Gastroesophageal sphincter (tissue), 3 donors: ENCODE data around the gene HTR3B.

Source experiments
- POLR2AphosphoS5 ChIP-seq: sonication (generic); formaldehyde crosslinking; IDR thresholded peaks from one replicate; pipeline ENCODE4 v1.6.1; 2017; ENCODE audit warnings: antibody characterized with exemption
- TF ChIP-seq, protein P1 (sequence below), 4 experiments: fragments of 200-600 bp in 2 of 4; fragments of 450-650 bp in 2 of 4; sonication (generic) in 1 of 4; IDR thresholded peaks; one replicate each; pipeline ENCODE4 v1.5.1; 2017 to 2019; ENCODE audit warnings: antibody characterized with exemption in 4 of 4, mild to moderate bottlenecking in 2 of 4, moderate library complexity in 2 of 4

DNA sequence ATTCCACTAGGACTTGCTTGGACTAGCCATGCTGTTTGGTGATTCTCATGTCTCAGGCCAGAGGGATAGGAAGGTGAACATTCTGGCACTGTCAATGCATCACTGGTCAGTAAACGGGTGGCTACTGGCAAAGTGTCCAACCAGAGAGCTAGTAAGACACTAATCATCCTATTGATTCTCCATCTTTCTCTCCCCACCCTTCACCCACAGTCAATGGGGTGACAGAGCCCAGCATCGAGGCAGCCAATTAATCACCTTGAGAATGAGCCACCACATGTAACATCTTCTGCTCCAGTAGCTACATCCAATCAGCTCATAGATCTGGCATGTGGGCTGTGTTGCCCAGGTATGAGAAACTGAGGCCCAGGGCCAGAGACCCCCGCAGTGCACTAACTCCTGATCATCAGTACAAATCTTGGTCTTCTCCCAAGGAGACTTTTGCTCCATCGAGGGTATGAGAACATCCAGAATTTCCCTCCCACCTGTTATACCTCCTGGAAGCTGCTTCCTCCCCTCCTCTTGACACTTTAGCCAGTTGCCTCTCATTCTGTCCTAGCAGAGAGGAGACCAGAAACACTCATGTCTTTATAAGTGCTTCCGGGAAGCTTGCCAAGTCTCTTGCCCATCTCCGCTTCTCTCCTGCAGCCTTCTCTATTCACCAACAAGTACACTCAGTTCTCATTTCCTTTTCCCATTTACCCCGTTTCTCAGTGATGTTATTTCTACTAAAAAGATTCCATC is 87.3 kb downstream of the HTR3B start:
- no peak for TF ChIP-seq POLR2AphosphoS5
- TF ChIP-seq, protein P1, sequence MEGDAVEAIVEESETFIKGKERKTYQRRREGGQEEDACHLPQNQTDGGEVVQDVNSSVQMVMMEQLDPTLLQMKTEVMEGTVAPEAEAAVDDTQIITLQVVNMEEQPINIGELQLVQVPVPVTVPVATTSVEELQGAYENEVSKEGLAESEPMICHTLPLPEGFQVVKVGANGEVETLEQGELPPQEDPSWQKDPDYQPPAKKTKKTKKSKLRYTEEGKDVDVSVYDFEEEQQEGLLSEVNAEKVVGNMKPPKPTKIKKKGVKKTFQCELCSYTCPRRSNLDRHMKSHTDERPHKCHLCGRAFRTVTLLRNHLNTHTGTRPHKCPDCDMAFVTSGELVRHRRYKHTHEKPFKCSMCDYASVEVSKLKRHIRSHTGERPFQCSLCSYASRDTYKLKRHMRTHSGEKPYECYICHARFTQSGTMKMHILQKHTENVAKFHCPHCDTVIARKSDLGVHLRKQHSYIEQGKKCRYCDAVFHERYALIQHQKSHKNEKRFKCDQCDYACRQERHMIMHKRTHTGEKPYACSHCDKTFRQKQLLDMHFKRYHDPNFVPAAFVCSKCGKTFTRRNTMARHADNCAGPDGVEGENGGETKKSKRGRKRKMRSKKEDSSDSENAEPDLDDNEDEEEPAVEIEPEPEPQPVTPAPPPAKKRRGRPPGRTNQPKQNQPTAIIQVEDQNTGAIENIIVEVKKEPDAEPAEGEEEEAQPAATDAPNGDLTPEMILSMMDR (IDR thresholded peaks at IDR 0.05): no peak
